CD4-positive, alpha-beta T cell treated with Interleukin-10 for 1 hour (primary cell): Measurements from ENCODE around the gene LCN6.

Experiments used
- DNase-seq: peaks from one replicate; pipeline ENCODE4 v3.0.0-alpha.2; 2020

LCN6 gene

DNA sequence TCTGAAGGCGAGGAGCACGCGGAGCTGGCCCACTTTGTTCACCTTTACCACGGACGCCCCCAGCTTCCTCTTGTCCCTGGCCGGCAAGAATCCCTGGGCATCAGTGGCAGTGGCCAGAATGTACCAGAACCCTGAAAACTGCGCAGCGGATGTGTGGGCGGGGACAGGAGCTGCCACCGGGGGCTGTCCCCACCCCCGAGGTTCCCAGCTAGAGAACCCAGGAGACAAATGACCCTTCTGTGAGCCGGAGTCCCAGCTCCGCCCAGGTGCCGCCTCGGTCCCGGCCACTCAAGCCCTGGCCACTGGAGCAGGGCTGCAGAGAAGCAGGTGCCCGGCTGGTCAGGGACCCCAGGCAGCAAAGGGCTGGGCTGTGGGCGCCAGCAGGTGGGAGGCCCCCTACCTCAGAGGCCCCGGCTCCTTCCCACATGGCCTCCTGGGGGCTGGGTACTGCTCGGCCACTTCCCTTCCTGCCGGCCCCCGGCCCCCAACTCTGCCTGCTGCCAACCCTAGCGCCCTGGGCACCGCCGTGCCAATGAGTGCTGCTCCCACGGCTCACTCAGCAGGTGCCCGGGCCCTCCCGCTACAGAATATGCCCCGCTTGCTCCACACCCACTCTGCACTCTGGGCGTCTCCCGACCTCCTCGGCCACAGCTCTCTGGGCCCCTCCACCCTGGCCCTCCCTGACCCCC, 6.3 kb downstream of the LCN6 start:
- peak; percentile 28 for DNase-seq

DNA sequence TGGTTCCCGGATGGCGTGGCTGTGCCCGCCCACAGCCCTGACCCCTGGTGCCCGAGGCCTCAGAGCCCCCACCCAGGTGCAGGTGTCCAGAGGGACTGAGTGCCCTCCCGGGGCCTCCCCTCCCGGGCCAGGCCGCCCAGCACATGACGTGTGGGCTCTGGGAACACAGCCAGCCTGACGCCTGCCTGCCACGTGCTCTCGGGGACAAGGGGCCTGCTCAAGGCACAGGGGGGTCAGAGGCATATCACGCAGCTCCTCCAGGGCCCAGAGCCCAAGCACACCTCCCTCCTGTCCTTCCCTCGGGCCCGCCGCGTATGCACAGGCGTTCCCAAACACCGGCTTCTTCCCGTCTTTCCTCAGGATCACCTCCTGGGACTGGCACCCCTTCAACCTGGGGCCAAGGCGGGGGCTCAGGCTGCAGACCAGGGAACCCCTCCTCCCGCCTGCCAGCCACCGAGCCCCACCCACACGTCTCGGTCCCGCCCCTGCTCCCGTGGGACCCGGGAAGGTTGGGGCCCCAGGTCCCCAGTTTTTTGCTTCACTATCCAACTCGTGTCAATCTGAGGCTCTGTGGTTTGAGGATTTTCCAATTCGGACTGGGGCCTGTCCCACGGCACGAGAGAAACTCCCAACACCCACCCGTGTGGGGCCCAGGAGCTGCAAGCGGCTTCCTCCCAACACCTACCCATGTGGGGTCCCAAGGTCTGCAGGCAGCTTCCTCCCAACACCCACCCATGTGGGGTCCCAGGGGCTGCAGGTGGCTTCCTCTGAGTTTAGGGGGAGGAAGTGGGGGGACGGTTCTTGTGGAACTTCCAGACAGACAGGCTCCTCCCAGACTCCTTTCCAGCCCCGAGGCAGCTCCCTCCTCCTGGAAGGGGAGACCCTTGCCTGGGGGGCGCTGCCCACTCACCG, 7.1 kb downstream of the LCN6 start:
- DNase-seq: no peak

DNA sequence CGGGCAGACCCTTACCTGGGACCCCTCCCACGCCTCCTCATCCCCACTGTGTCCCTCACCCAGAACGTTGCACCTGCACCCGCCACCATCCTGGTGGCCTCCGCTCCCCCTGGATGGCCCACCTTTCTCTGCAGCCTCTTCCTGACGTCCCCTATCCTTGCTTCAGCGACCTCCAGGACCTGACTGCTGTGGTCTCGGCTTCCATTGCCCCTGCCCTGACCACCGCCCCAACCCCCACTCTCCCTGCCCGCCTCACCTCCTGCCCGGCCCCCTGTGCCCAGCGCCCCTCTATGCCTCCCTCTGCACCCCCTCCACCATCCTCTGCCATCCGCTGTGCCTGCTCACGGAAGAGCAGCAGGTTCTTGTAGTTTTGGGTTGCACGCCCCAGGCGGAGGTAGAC, 7.8 kb downstream of the LCN6 start:
- no peak for DNase-seq

DNA sequence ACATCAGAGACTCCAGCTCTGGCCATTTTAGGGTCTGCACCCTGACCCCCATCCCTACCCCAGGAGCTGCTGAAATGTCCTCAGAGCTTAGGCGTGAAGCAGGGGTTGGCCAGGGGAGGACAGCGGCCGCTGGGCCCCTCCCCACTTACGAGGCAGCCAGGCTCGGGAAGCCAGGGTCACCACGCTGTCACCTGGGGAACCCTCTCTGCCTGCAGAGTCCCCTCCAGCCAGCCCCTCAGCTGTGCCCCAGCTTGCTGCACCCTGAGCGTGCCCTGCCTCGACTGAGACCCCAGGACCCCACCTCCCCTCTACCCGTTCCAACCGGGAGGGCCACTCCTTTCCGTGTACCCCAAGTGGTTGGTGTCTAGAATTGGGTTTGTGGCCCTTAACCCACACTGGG, 8.3 kb downstream of the LCN6 start:
- DNase-seq: no peak

DNA sequence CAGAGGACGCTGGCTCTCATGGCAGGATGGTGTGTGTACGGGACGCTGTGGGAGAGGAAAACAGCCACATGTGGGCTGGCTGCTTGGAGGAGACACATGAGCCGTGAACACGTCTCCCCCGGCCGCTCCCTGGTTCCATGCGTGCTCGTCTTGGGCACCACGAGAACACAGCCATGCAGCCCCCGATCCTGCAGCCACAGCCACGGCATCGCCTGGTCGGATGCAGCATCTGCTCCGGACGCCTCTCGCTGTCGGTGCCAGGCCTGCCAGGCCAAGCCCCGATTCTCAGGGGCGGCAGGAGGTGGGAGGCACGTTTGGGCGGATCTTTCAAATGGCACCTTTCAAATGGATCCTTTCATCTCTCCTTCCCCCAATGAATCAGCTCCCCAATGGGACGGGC, 8.8 kb downstream of the LCN6 start:
- no peak for DNase-seq

DNA sequence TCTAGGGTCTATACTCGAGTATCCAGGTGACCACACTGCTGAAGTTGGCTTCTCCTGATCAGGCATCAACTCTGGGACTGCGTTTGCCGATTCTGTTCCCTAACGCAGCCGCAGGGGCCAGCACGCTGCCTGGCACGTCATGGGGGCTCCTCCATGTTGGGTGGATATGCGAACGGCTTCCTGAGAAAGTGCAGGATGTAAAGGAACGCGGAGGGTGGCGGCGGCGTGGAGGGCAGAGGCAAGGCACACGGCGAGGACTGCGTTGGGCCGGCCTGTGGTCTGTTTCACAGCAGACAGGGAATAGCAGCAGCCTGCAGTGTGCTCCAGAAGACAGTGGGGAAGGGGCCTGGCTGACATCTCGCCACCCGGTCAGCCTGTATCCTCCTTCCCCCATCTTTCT, 9.4 kb downstream of the LCN6 start:
- DNase-seq: no peak

DNA sequence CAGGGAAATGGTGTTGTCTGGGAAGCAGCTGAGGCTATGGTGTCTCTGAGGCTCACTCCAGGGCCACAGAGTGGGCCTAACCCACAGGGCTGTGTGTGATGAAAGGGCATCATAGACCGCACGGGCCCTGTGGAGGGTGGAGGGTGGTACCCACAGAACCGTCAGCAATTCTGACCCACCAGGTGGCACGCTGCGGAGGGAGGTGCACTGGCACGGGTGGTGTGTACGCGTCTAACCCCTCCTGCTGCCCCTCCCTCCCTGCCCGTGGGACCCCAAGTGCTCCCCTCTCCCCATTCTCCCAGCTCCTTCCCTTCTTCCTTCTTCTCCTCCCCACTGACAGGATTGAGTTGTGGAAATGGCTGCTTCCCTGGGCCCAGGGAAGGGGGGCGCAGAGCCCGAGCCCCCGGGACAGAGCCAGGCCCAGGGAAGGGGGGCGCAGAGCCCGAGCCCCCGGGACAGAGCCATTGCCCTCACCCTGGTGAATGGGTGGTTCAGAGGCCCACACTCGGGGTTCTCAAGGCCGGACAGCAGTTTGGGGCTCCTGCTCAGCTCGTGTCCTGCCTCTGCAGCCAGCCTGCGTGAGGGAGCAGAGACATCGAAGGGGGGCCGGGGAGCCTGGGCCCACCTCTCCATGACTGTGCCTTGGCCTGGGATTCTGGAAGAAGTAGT, 12.4 kb downstream of the LCN6 start:
- no peak for DNase-seq

DNA sequence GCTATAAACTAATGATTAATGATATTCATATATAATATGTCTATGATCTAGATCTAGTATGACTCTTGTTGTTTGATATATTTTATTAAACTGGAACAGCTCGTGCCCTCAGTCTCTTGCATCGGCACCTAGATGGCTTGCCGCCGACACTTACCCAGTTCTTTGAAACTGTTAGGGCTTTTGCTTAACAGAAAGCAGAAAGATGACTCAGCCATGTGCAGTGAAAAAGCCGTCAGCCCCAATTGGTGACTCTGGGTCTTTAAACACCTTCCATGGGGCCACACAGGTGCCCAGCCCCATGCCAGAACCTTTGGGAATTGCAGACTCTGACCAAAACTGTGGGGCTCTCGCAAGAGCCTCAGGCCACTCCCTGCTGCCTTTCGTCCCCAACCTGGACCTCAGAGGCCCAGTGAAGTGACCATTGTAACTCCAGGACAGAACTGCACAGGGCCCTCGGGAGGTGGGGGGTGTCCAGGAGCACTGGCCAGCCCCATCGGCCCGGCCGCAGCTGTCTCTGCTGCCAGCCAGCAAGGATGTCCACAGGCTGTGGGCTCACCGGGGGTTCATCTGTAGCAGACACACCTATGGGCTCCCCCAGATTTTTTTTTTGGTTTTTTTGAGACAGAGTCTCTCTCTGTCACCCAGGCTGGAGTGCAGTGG, 13.4 kb downstream of the LCN6 start:
- DNase-seq: no peak

DNA sequence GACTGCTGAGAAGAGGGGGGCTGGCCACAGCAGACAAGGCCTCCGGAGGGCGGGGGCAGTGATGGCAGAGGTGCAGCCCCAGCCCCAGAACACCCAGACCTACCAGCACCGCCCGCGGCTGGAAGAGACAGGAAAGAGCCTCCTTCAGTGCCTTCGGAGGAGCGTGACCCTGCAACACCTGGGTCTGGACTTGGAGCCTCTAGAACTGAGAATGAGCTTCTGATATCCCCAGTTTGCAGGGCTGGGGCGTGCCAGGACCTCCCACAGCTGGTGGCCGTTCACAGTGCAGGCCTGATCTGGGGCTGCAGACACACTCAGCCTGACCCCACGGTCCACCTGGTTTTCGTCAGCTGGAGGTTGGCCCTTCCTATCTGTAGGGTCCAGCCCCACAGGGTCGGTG, 14.7 kb downstream of the LCN6 start:
- DNase-seq: no peak

DNA sequence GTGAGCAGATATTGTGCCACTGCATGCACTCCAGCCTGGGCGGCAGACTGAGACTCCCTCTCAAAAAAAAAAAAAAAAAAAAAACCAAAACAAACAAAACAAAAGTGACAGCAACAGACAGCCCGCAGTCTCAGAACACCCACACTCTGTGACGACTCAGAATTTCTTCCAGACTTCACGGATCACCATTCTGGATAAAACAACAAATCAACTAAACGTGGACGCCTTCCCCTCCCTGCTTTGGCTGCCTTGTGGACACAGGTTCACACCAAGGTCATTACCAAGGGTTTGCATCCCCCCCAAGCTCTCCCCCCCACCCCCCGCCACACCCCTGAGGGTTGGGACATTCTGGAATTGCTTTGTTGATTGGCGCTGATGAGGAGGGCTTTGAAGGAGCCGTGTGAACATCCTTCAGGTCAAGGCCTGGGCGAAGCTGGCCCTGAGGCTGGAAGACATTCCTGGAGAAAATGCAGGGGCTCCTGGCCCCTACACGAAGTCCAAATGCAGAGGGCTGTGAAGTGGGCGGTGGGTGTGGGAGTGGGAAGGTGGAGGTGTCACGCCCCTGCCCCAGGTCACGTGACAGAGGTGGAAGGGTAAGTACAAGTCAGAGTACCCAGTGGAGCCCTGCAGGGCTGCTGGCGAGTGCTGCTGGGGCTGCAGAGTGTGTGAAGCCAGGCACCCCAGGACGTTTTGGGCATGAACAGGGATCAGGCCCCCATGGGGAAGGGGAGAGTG, 15.7 kb downstream of the LCN6 start:
- no peak for DNase-seq

DNA sequence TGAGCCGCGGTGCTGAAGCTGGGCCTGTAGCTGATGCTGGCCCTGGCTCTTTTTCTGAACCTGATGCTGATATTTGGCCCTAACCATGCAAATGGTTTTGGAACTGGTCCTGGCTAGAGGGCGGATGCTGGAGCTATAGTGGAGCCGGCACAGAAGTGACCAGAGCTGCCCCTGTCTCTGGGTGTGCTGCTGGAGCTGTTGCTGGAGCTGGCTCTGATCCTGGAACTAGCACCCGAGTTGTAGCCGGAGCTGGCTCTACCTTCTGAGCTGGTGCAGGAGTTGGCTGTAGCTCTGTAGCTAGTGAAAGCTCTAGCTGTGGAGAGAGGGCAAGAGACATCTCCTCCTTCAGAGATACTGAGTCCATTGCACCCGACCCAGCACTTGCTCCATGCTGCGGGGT, 18.4 kb downstream of the LCN6 start:
- no peak for DNase-seq

DNA sequence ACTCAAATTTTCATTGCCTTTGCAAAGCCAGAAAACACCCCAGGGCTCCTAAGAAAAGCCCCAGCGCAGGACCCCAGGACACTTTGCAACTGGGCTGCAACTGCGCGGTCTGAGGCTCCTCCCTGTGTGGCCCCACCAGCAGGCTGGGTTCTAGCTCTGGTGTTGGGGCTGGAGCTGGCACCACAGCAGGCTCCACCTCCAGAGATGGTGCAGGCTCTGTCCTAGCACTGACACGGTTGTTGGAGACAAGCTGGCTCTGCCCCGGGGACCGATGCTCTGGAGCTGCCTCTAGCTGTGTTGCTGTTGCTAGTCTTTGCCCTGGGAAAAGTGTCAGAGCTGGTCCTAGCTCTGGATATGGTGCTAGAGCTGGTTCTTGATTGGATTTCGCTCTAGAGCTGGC, 19.2 kb downstream of the LCN6 start:
- no peak for DNase-seq

DNA sequence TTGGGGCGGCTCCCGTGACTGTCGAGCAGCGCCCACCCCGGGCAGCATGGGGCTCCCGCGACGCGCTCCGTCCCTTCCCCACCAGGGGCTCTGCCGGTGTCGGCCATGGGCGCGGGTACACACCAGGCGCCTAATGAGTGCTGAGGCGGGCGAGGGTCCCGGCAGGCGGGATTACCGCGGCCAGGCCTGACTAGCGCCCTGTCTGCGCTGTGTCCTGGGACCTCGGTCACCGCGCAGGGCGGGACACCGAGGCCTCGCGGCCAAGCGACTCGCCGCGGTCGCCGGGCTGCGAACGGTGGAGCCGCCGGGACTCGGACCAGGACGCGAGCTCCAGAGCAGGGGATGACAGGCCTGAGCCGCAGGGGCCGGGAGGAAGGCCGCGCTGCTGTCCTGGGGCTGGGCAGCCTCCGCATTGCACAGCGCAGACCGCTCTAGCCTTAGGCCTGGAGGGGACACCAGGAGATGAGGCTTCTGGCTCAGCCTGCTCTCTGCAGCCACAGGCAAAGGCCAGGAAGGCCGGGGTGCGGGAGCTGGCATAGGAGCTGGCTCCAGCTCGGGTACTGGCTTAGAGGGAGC, 19.7 kb downstream of the LCN6 start:
- DNase-seq: no peak

DNA sequence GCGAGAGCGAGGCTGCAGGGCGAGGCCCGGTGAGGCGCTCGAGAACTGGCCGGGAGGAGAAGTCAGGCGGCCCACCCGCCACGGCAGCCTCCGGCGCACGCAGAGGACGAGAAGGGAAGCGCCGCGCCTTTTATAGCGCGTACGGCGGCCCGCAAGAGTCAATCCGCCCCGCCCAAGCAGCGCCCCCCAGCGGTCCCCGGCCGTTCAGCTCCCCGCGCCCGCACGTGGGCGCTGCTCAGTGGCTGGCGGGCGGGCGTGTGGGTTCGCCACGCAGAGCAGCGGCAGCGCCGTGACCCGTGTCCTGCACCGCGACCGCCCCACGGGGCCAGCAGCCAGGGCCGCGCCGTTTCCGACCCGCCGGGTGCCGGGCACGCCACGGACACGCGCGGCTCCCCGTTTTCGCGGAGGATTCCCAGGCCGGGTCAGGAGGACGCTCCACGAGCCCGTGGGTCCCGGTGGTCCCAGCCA, 20.2 kb downstream of the LCN6 start:
- DNase-seq: peak; percentile 93

DNA sequence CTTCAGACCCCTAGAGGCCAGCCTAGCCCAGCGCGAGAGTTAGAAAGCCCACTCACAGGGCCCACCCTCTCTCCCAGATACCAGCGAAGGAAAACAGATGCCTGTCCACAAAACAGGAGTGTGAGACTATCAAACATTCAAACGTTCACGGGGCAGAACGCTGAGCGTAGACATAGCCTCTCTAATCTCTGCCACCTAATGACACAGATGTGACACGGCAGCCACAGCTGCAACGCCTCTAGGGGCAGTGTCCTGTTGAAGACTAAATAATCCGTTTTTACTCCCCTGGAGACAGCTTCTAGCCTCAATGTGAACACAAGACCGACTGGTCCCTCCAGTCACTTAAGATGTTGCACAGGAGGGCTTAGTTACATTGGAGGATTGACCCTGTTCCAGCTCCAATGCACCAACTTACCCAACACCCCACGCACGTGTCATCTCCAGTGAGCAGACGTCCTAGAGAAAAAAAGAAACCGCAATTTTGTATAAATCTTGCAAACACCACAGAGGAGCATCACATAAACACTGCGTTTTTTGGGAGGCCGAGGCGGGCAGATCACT, 21.6 kb downstream of the LCN6 start:
- DNase-seq: peak; percentile 64

DNA sequence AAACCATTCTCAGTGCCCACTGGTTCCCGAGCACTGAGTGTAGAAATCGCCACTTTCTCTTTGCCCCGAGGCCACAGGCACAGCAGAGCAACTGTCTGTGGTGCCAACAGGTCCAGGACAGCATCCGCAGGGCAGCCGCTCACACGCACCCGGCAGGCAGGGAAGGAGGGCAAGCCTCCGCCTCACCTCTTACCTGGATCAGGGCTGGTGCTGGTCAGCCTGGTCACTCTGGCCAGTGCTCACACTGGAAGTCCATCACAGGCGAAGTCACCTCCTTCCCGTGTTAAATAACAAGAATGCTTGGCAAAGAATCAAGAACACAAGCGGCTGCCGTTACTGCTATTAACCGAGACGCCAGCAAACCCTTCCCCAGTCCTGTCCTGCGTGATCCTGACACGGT, 22.2 kb downstream of the LCN6 start:
- no peak for DNase-seq

DNA sequence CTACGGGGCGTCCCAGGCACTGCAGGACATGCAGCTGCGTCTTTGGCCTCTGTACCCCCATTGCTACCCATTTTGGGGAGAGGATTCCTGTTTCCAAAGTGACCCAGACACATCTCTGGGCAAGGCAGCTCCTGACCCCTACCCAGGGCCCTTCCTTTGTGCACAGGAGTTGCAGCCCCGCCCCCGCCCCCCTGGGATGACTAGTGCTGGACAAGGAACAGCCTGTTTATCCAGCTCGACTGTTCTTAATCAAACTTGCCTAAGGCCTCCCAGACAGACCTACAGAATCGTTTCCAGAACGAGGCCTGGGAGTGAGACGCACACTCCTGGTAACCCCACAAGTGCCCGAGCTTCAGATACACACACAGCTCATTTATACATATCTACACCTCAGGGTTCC, 22.7 kb downstream of the LCN6 start:
- no peak for DNase-seq

DNA sequence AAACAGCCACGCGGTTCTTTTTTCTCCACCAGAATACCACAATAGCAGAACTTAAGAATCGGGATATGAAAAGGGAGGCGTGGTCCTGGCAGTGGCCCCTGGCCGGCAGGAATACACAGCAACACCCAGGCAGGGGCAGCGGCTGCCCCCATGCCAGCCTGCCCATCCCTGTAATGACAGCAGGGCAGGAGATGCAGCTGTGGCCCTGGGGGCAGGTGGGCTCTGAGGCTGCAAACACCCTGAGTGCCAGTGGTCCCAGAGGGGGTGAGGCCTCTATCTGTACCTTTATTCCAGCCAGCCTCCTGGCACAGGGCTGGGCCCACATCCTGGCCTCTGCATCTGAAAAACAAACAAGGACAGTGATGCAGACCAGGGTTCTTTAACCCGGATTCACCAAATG, 23.6 kb downstream of the LCN6 start:
- DNase-seq: no peak

DNA sequence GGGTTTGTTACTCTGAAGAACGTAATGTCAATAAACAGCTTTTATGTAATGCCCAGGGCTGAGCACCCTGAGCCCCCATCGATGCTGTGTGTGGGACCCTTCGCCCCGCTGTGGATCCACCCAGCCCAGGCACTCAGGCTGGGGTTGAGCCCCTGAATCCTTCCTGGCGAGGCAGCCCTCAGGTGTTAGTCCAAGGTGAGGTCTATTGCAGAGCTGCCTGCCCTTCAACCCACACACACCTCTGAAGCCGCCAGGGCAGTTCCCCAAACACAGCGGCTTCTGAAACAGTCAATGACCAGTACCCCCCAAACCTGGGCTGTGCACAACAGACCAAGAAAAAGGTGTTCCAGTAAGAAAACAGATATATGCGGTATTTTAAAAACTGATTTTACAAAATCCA, 24.3 kb downstream of the LCN6 start:
- DNase-seq: no peak

DNA sequence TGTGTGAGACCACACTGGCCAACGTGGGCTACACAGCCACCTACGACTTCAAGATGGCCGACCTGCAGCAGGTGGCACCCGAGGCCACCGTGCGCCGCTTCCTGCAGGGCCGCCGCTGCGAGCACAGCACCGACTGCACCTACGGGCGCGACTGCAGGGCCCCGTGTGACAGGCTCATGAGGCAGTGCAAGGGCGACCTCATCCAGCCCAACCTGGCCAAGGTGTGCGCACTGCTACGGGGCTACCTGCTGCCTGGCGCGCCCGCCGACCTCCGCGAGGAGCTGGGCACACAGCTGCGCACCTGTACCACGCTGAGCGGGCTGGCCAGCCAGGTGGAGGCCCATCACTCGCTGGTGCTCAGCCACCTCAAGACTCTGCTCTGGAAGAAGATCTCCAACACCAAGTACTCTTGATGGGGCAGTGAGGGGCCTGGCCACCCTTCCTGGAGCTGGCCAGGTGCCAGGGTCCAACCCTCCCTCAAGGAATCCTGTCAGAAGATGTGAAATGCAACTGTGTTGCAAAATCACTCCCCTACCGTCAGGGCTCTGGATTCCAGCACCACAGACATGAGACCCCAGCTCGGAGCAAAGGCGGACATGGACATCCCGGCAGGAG, 24.9 kb downstream of the LCN6 start:
- no peak for DNase-seq

DNA sequence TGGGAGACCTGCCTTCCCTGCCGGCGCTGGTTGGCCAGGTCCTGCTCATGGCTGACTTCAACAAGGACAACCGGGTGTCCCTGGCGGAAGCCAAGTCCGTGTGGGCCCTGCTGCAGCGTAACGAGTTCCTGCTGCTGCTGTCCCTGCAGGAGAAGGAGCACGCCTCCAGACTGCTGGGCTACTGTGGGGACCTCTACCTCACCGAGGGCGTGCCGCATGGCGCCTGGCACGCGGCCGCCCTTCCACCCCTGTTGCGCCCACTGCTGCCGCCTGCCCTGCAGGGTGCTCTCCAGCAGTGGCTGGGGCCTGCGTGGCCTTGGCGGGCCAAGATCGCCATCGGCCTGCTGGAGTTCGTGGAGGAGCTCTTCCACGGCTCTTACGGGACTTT, 25.4 kb downstream of the LCN6 start:
- no peak for DNase-seq
